G401 (cell line): ENCODE data around the gene HDC. TPM values are rescaled to one million over a fixed set of nuclear protein-coding genes. Genes with fewer than 3 reads are reported as not detected.

Source experiments
- DNase-seq: peaks from one replicate; pipeline ENCODE4 v3.0.0-alpha.2; 2015; ENCODE audit warnings: low spot score
- in situ Hi-C: cut with HindIII; loops from 2 replicates; pipeline ENCODE4 v1.10.0; 2016; ENCODE audit warnings: low sequenced_read_pairs, mixed read lengths
- total RNA-seq: library from RNA; depleted of rRNA; stranded (reverse); fragments of >200 nt; shearing (Covaris generic); gene quantifications from 2 replicates; pipeline ENCODE4 v1.2.3, GENCODE V29; 2014

HDC gene
- total RNA-seq, 1 experiment from 2014 or later, result not detected

- no peak for DNase-seq
- in situ Hi-C loops, result no loop called here
These were observed 8.2 kb downstream of the HDC start for GRCh38 chr15:50257332-50257731.

GRCh38 chr15:50256188-50257041, 9.1 kb downstream of the HDC start:
- in situ Hi-C loops, result no loop called here
- DNase-seq, result no peak

GRCh38 chr15:50252556-50252955, 13.0 kb downstream of the HDC start:
- no peak for DNase-seq
- in situ Hi-C loops, result no loop called here

- no peak for DNase-seq
- in situ Hi-C loops, result no loop called here
These were observed 13.8 kb downstream of the HDC start for GRCh38 chr15:50251638-50252182.

- DNase-seq, result no peak
- in situ Hi-C loops, result no loop called here
These were observed 14.6 kb downstream of the HDC start for GRCh38 chr15:50250760-50251394.

- in situ Hi-C loops, result no loop called here
- DNase-seq, result no peak
These were observed 15.8 kb downstream of the HDC start for GRCh38 chr15:50249704-50250103.

- in situ Hi-C loops, result no loop called here
- DNase-seq, result no peak
These were observed 16.4 kb downstream of the HDC start for GRCh38 chr15:50248994-50249582.

GRCh38 chr15:50247819-50248655, 17.5 kb downstream of the HDC start:
- in situ Hi-C loops, result no loop called here
- DNase-seq, result no peak

GRCh38 chr15:50246631-50247030, 18.9 kb downstream of the HDC start:
- DNase-seq, result no peak
- in situ Hi-C loops, result no loop called here

- in situ Hi-C loops, result no loop called here
- no peak for DNase-seq
These were observed 20.4 kb downstream of the HDC start for GRCh38 chr15:50244959-50245624.

- no peak for DNase-seq
- in situ Hi-C loops, result no loop called here
These were observed 21.4 kb downstream of the HDC start for GRCh38 chr15:50244153-50244552.

GRCh38 chr15:50241684-50242450, 23.7 kb downstream of the HDC start:
- in situ Hi-C loops, result no loop called here
- no peak for DNase-seq

- in situ Hi-C loops, result no loop called here
- DNase-seq, result no peak
These were observed 27.3 kb downstream of the HDC start for GRCh38 chr15:50238255-50238654.

- in situ Hi-C loops, result no loop called here
- DNase-seq, result no peak
These were observed 29.1 kb downstream of the HDC start for GRCh38 chr15:50236433-50236832.

GRCh38 chr15:50235794-50236193, 29.7 kb downstream of the HDC start:
- in situ Hi-C loops, result no loop called here
- DNase-seq, result no peak

- in situ Hi-C loops, result no loop called here
- no peak for DNase-seq
These were observed 30.8 kb downstream of the HDC start for GRCh38 chr15:50234764-50235163.

- in situ Hi-C loops, result no loop called here
- no peak for DNase-seq
These were observed 32.3 kb downstream of the HDC start for GRCh38 chr15:50233192-50233736.

- in situ Hi-C loops, result no loop called here
- DNase-seq, result no peak
These were observed 32.7 kb downstream of the HDC start for GRCh38 chr15:50232791-50233190.
